ENCODE data around the gene INTS6L. TPM values are rescaled to one million over a fixed set of nuclear protein-coding genes. Genes with fewer than 3 reads are reported as not detected.
"Not testable (repeated sequence)": the region's sequence is repeated elsewhere in the genome, so short reads cannot be mapped to it uniquely, and the experiment has no call there.

INTS6L gene
- total RNA-seq, 4 donors from 2014 or later: 4.3 to 14.9 (median 6.4) TPM

GRCh38 chrX:135572436-135572835 lies 52.0 kb downstream of the INTS6L start:
- Histone ChIP-seq H3K4me1 (no peaks in the 10 kb centered on the region), H3K27ac (no peak overlapping the region), H3K36me3 (peaks cover 0 to 28% (median 0%) of the 10 kb centered on the region in 3 donors), H3K27me3 (no peaks in the 10 kb centered on the region), H3K4me3 (no peak overlapping the region), H3K9me3 (no peaks in the 10 kb centered on the region)
- intact Hi-C loops (cut with DNase I): loop anchor here (10.0 kb wide), 1 partner anchor 88 kb away; no protein-coding TSS in a partner anchor
- no peak for DNase-seq
- WGBS, 2 donors: 65 to 77% methylated on average over 2 of the region's 2 CpGs
- peak in 4 of 6 experiments; percentile 30 to 50 (median 44) for TF ChIP-seq CTCF (IDR thresholded peaks at IDR 0.05)
- no peak for TF ChIP-seq POLR2A (IDR thresholded peaks at IDR 0.05)

- Histone ChIP-seq H3K27me3 (no peaks in the 10 kb centered on the region), H3K27ac (no peak overlapping the region), H3K4me1 (no peaks in the 10 kb centered on the region), H3K36me3 (peaks cover 0 to 39% (median 0%) of the 10 kb centered on the region in 3 donors), H3K4me3 (no peak overlapping the region), H3K9me3 (no peaks in the 10 kb centered on the region)
- WGBS, 2 donors: 79 to 87% methylated on average over 2 of the region's 2 CpGs
- intact Hi-C loops (cut with DNase I): no loop called here
- DNase-seq: no peak
- TF ChIP-seq CTCF (IDR thresholded peaks at IDR 0.05) (no peak), POLR2A (IDR thresholded peaks at IDR 0.05) (no peak)
These were observed 61.0 kb downstream of the INTS6L start for GRCh38 chrX:135581496-135581895.

GRCh38 chrX:135585153-135585552 lies 64.7 kb downstream of the INTS6L start:
- Histone ChIP-seq H3K9me3 (no peaks in the 10 kb centered on the region), H3K36me3 (peaks cover 0 to 16% (median 0%) of the 10 kb centered on the region in 3 donors), H3K4me1 (no peaks in the 10 kb centered on the region), H3K27ac (no peak overlapping the region), H3K4me3 (no peak overlapping the region), H3K27me3 (no peaks in the 10 kb centered on the region)
- TF ChIP-seq CTCF (IDR thresholded peaks at IDR 0.05) (no peak), POLR2A (IDR thresholded peaks at IDR 0.05) (no peak)
- intact Hi-C loops (cut with DNase I): no loop called here
- DNase-seq: no peak
- WGBS, 2 donors: 32 to 77% methylated on average over 4 of the region's 6 CpGs

- H3K27ac ChIP-seq: no peak overlapping the region
- H3K4me3 ChIP-seq: no peak overlapping the region
- no peaks in the 10 kb centered on the region for H3K4me1 ChIP-seq
- DNase-seq: no peak
- no peaks in the 10 kb centered on the region for H3K36me3 ChIP-seq
- intact Hi-C loops (cut with DNase I): no loop called here
- 52 to 69% methylated on average over 2 to 4 of the region's 4 CpGs for WGBS, 2 donors
- no peaks in the 10 kb centered on the region for H3K27me3 ChIP-seq
- H3K9me3 ChIP-seq: no peaks in the 10 kb centered on the region
- TF ChIP-seq POLR2A (IDR thresholded peaks at IDR 0.05): no peak
- TF ChIP-seq CTCF (IDR thresholded peaks at IDR 0.05): peak in 1 of 6 experiments; percentile 11
These were observed 71.4 kb downstream of the INTS6L start for GRCh38 chrX:135591871-135592270.

- 84 to 90% methylated on average over 2 of the region's 2 CpGs for whole genome bisulfite sequencing, 2 donors
- H3K27me3 ChIP-seq; intact Hi-C loops (cut with DNase I); H3K4me1 ChIP-seq; DNase-seq; H3K4me3 ChIP-seq; H3K27ac ChIP-seq; H3K36me3 ChIP-seq; H3K9me3 ChIP-seq: not testable (repeated sequence)
These were observed 73.6 kb downstream of the INTS6L start for GRCh38 chrX:135594049-135594448.

GRCh38 chrX:135594453-135594852 lies 74.0 kb downstream of the INTS6L start:
- H3K27me3 ChIP-seq; DNase-seq; H3K4me3 ChIP-seq; H3K27ac ChIP-seq; H3K9me3 ChIP-seq; H3K36me3 ChIP-seq; H3K4me1 ChIP-seq; intact Hi-C loops (cut with DNase I): not testable (repeated sequence)
- 47 to 89% methylated on average over 1 of the region's 1 CpG for WGBS, 2 donors
